ENCODE measurements around the gene IGF1R.

The IGF1R gene

GRCh38 chr15:98785807-98786621 lies 137.7 kb downstream of the IGF1R start:
- TF ChIP-seq CTCF (IDR thresholded peaks at IDR 0.05; ENCODE audit: borderline replicate concordance, insufficient read depth, low read depth, low read length) = no peak
- H3K4me3 ChIP-seq (ENCODE audit: low read depth, low read length) = no peak overlapping the region

GRCh38 chr15:98786717-98787116 lies 138.4 kb downstream of the IGF1R start:
- no peak overlapping the region for H3K4me3 ChIP-seq (ENCODE audit: low read depth, low read length)
- TF ChIP-seq CTCF (IDR thresholded peaks at IDR 0.05; ENCODE audit: borderline replicate concordance, insufficient read depth, low read depth, low read length) = no peak

- no peak overlapping the region for H3K4me3 ChIP-seq (ENCODE audit: low read depth, low read length)
These were observed 138.9 kb downstream of the IGF1R start for GRCh38 chr15:98787194-98787593.

GRCh38 chr15:98787936-98788757 lies 139.8 kb downstream of the IGF1R start:
- no peak for TF ChIP-seq CTCF (IDR thresholded peaks at IDR 0.05; ENCODE audit: borderline replicate concordance, insufficient read depth, low read depth, low read length)
- H3K4me3 ChIP-seq (ENCODE audit: low read depth, low read length) = no peak overlapping the region

More at GRCh38 chr15:98787194-98787593, 138.9 kb downstream of the IGF1R start:
- TF ChIP-seq CTCF (IDR thresholded peaks at IDR 0.05; ENCODE audit: borderline replicate concordance, insufficient read depth, low read depth, low read length) = no peak

- H3K4me3 ChIP-seq (ENCODE audit: low read depth, low read length) = no peak overlapping the region
- no peak for TF ChIP-seq CTCF (IDR thresholded peaks at IDR 0.05; ENCODE audit: borderline replicate concordance, insufficient read depth, low read depth, low read length)
These were observed 140.7 kb downstream of the IGF1R start for GRCh38 chr15:98789020-98789419.

- no peak overlapping the region for H3K4me3 ChIP-seq (ENCODE audit: low read depth, low read length)
- no peak for TF ChIP-seq CTCF (IDR thresholded peaks at IDR 0.05; ENCODE audit: borderline replicate concordance, insufficient read depth, low read depth, low read length)
These were observed 141.9 kb downstream of the IGF1R start for GRCh38 chr15:98790270-98790669.
